Lower leg skin (tissue), 4 donors: ENCODE results near the gene SIRPA. TPM values are rescaled to one million over a fixed set of nuclear protein-coding genes. Genes with fewer than 3 reads are reported as not detected.

Experiments
- DNase-seq, 2 donors: peaks; one replicate each; pipeline ENCODE4 v3.0.0-alpha.2; 2019; ENCODE audit warnings: low spot score in 2 of 2
- H3K4me3 ChIP-seq: fragments of 200-600 bp; sonication (generic); 2 replicates; pipeline ENCODE4 v1.5.1; 2017; ENCODE audit warnings: mild to moderate bottlenecking, low read depth; ENCODE audit not compliant: poor library complexity, severe bottlenecking
- POLR2A ChIP-seq, 2 donors: fragments of 450-650 bp; IDR thresholded peaks; one replicate each; pipeline ENCODE4 v1.6.1; 2016 to 2017; ENCODE audit warnings: antibody characterized with exemption in 2 of 2, mild to moderate bottlenecking in 1 of 2, moderate library complexity in 1 of 2
- WGBS, 2 donors: methylation state at CpG; one replicate each; pipeline ENCODE4 v1.1.5; 2018; 5-methylcytosine and 5-hydroxymethylcytosine counted together
- intact Hi-C: fragments of 100-400 bp; cut with DNase I; formaldehyde crosslinking; loops from one replicate; pipeline ENCODE4 v1.15.0; 2023; ENCODE audit warnings: low total_unique reads
- total RNA-seq, 4 donors: library from RNA; depleted of rRNA; stranded (reverse); fragments of >200 nt; gene quantifications; one replicate each; pipeline ENCODE4 v1.1.0, GENCODE V29; 2016
- TF ChIP-seq, protein P1 (sequence below), 3 donors: fragments of 450-650 bp; IDR thresholded peaks; one replicate each; pipeline ENCODE4 v1.5.1; 2016; ENCODE audit warnings: antibody characterized with exemption in 3 of 3, mild to moderate bottlenecking in 3 of 3, moderate library complexity in 2 of 3

SIRPA gene
- total RNA-seq, 4 donors from 2014 or later, result 29.3 to 55.0 (median 44.1) TPM

DNA sequence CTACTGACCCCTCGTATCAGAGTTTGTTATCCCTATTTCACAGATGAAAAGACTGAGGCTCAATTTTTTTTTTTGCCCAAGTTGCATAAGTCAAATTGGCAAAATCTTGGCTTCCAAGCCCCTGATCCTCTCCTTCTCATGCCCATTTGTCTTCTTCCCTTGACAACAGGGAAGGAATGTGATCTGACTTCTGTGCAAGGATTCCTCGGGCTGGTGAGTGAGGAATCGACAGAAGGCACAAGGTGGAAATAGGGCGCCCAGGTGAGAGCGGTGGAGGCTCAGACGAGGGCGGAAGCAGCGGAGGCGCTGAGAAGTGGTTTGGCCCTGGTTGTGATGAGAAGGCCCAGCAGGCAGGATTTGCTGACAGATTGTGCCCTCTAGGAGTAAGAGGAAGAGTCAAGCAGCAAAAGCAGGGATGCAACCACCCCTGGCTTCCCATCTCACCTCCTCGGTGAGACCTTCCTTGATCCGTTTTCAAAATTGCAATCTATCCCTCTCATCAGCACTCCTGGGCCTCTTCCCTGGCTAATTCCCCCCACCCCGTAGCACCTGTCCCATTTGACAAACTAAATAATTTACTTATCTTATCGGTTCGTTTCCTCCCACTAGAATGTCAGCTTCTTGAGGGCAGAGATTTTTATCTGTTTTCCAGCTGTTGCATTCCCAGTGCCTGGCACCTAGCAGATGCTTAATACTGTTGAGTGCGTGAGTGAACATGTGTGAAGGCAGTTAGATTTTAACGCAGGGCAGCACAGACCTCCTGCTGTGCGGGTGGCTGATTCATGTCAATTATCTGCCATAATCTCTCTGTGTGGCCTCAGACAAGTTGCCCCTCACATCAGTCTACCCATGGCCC lies 3.7 kb upstream of the SIRPA start:
- H3K4me3 ChIP-seq, result no peak overlapping the region
- 66 to 75% methylated on average over 17 of the region's 17 CpGs for WGBS, 2 donors
- DNase-seq, result no peak
- no peak for TF ChIP-seq POLR2A (IDR thresholded peaks at IDR 0.05)
- TF ChIP-seq, protein P1, sequence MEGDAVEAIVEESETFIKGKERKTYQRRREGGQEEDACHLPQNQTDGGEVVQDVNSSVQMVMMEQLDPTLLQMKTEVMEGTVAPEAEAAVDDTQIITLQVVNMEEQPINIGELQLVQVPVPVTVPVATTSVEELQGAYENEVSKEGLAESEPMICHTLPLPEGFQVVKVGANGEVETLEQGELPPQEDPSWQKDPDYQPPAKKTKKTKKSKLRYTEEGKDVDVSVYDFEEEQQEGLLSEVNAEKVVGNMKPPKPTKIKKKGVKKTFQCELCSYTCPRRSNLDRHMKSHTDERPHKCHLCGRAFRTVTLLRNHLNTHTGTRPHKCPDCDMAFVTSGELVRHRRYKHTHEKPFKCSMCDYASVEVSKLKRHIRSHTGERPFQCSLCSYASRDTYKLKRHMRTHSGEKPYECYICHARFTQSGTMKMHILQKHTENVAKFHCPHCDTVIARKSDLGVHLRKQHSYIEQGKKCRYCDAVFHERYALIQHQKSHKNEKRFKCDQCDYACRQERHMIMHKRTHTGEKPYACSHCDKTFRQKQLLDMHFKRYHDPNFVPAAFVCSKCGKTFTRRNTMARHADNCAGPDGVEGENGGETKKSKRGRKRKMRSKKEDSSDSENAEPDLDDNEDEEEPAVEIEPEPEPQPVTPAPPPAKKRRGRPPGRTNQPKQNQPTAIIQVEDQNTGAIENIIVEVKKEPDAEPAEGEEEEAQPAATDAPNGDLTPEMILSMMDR (IDR thresholded peaks at IDR 0.05), result no peak
- intact Hi-C loops, result no loop called here

DNA sequence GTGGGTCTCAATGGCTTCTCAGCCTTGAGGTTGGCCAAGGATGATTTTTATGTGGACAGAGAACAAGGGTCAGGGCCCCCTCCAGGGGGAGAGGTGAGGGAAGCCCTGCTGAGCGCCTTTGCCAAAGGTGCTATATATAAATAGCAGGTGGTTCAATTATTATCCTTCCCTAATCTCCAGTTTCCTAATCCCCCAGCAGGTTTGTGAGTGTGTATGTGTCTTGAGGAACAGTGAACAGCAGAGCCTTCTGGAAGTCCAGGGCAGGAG lies 3.2 kb upstream of the SIRPA start:
- 94% methylated on average over 1 of the region's 1 CpG for WGBS, 2 donors
- DNase-seq, result no peak
- intact Hi-C loops, result no loop called here
- H3K4me3 ChIP-seq, result no peak overlapping the region
- TF ChIP-seq, protein P1 (IDR thresholded peaks at IDR 0.05), result no peak
- TF ChIP-seq POLR2A (IDR thresholded peaks at IDR 0.05), result no peak

DNA sequence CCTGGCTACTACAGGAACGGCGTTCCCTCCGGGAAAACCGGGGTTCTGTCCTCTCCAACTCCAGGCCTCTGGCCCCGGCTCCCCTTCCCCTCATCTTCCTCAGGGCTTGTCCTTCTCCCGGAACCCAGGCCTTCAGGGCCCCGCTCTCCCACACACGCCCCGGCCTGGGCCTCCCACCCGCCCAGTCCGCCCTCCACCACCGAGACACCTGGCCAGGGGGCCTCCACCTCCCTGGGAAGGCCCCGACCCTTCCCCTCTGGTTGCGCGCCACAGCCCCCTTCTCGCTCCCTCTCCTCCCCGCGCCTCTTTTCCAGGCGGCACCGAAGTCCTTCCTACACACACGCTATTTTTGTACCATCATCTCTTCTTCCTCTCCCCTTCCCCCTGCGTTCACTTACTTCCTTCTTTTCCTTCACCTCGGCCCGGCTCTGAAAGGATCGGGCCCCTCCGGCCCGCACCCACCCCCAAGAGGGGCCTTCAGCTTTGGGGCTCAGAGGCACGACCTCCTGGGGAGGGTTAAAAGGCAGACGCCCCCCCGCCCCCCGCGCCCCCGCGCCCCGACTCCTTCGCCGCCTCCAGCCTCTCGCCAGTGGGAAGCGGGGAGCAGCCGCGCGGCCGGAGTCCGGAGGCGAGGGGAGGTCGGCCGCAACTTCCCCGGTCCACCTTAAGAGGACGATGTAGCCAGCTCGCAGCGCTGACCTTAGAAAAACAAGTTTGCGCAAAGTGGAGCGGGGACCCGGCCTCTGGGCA lies 1.3 kb upstream of the SIRPA start:
- H3K4me3 ChIP-seq, result peak overlapping the region; percentile 52
- DNase-seq, result peak; percentile 55 to 94
- TF ChIP-seq, protein P1 (IDR thresholded peaks at IDR 0.05), result no peak
- TF ChIP-seq POLR2A (IDR thresholded peaks at IDR 0.05), result no peak
- 16 to 22% methylated on average over 35 to 53 of the region's 54 CpGs for WGBS, 2 donors
- intact Hi-C loops, result no loop called here

DNA sequence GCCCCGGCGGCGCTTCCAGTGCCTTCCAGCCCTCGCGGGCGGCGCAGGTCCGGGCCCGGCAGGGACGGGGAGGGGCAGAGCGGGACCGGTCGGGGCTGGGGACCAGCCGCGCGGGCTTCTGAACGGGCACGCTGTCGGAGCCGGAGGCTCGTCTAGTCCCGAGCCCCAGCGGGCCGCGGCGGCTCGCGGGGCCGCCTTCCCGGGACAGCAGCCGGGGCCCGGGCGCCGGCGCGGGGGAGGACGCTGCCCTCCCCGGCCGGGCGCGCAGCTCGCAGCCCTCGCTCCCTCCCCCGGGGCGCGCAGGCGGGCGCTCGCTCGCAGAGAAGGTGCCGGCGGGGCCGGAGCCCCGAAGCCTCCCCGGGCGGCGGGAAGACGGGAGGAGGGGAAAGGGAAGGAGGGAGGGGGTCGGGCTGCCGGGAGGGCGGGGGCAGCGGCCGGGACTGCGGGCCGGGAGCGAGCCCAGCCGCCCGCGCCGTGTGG lies 696 bp upstream of the SIRPA start:
- no peak for DNase-seq
- peak overlapping the region; percentile 52 for H3K4me3 ChIP-seq
- intact Hi-C loops, result no loop called here
- TF ChIP-seq, protein P1 (IDR thresholded peaks at IDR 0.05), result no peak
- TF ChIP-seq POLR2A (IDR thresholded peaks at IDR 0.05), result no peak
- 2 to 3% methylated on average over 12 to 21 of the region's 70 CpGs for whole genome bisulfite sequencing, 2 donors

DNA sequence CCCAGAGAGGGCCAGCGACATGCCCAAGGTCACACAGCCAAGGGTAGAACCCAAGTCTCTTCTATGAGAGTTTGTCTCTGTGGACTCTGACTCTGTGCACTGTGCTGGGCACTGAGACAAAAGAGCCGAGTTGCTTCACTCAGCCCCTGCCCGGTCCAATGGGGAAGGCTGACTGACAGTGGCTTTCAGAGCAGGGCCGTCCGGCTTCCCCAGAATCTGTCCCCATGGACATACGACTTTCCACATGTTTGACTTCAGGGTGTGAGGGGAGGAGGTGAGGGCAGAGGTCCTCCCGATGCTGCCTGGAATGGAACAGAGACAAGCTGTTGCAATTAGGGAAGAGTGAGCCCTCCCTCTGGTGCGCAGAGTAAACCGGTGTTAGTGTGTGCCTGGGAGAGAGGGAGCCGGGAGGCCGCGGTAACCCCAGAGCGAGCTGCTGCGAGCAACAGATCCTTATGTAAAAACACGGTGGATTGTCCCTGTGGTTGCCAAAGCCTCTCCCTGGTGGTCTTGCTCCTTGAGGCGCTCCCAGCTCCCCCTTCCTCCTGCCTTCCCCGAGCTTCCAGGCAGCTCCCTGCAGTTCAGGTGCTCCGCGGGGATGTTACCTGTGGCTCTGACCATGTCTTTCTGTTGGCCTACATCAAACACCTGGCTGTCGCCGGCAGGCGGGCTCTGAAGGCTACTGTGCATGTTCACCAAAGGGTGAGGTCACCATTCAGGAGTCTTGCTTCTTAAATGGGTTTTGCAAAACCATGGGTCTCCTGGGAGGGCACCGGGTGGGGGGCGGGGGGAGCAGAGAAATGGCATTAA lies 672 bp downstream of the SIRPA start:
- TF ChIP-seq, protein P1 (IDR thresholded peaks at IDR 0.05), result no peak
- peak; percentile 46 to 92 for DNase-seq
- WGBS, 2 donors, result 8 to 14% methylated on average over 23 of the region's 24 CpGs
- intact Hi-C loops, result no loop called here
- peak overlapping the region; percentile 52 for H3K4me3 ChIP-seq
